ENCODE measurements around the gene MIPOL1.
"Not testable (repeated sequence)": the region's sequence is repeated elsewhere in the genome, so short reads cannot be mapped to it uniquely, and the experiment has no call there.

The MIPOL1 gene

GRCh38 chr14:37411079-37411735 is 213.5 kb downstream of the MIPOL1 start:
- no peak for DNase-seq

GRCh38 chr14:37413050-37413449 is 215.3 kb downstream of the MIPOL1 start:
- DNase-seq = no peak

GRCh38 chr14:37413504-37414003 is 215.8 kb downstream of the MIPOL1 start:
- no peak for DNase-seq

GRCh38 chr14:37416264-37416663 is 218.5 kb downstream of the MIPOL1 start:
- DNase-seq = no peak

GRCh38 chr14:37417151-37417550 is 219.4 kb downstream of the MIPOL1 start:
- no peak for DNase-seq

- no peak for DNase-seq
These were observed 220.1 kb downstream of the MIPOL1 start for GRCh38 chr14:37417833-37418232.

GRCh38 chr14:37420622-37421021 is 222.9 kb downstream of the MIPOL1 start:
- DNase-seq = no peak

GRCh38 chr14:37422319-37422718 is 224.6 kb downstream of the MIPOL1 start:
- DNase-seq = no peak

- no peak for DNase-seq
These were observed 225.0 kb downstream of the MIPOL1 start for GRCh38 chr14:37422748-37423147.

- DNase-seq = no peak
These were observed 231.2 kb downstream of the MIPOL1 start for GRCh38 chr14:37428954-37429353.

- DNase-seq = no peak
These were observed 231.9 kb downstream of the MIPOL1 start for GRCh38 chr14:37429618-37430017.

- no peak for DNase-seq
These were observed 237.1 kb downstream of the MIPOL1 start for GRCh38 chr14:37434867-37435266.

- DNase-seq = no peak
These were observed 238.8 kb downstream of the MIPOL1 start for GRCh38 chr14:37436519-37436918.

- no peak for DNase-seq
These were observed 239.8 kb downstream of the MIPOL1 start for GRCh38 chr14:37437490-37437889.

- no peak for DNase-seq
These were observed 240.7 kb downstream of the MIPOL1 start for GRCh38 chr14:37438444-37438843.

- no peak for DNase-seq
These were observed 245.7 kb downstream of the MIPOL1 start for GRCh38 chr14:37443461-37443860.

- no peak for DNase-seq
These were observed 250.2 kb downstream of the MIPOL1 start for GRCh38 chr14:37447883-37448391.

- DNase-seq = no peak
These were observed 254.6 kb downstream of the MIPOL1 start for GRCh38 chr14:37452323-37452722.

- DNase-seq = no peak
These were observed 256.2 kb downstream of the MIPOL1 start for GRCh38 chr14:37453985-37454384.

- DNase-seq = no peak
These were observed 259.6 kb downstream of the MIPOL1 start for GRCh38 chr14:37457334-37457733.

- not testable (repeated sequence) for DNase-seq
These were observed 264.7 kb downstream of the MIPOL1 start for GRCh38 chr14:37462426-37462825.

- no peak for DNase-seq
These were observed 266.6 kb downstream of the MIPOL1 start for GRCh38 chr14:37464192-37464858.

- DNase-seq = no peak
These were observed 268.4 kb downstream of the MIPOL1 start for GRCh38 chr14:37466003-37466622.

- DNase-seq = no peak
These were observed 268.9 kb downstream of the MIPOL1 start for GRCh38 chr14:37466623-37467088.
